ENCODE measurements around the gene CACNB3.

- no peak for TF ChIP-seq CTCF (IDR thresholded peaks at IDR 0.05; ENCODE audit: low read depth, low read length)
- no peak for TF ChIP-seq EZH2phosphoT487 (IDR thresholded peaks at IDR 0.05; ENCODE audit: low read depth)
Observed at GRCh38 chr12:48776956-48777355, 41.3 kb upstream of the CACNB3 start.

Data from OCI-LY3 (cell line).